Measurements from ENCODE around the gene DIAPH3. TPM values are rescaled to one million over a fixed set of nuclear protein-coding genes. Genes with fewer than 3 reads are reported as not detected.

The DIAPH3 gene
- total RNA-seq, 1 experiment from 2014 or later = 27.6 TPM

GRCh38 chr13:59700281-59700680 is 463.4 kb downstream of the DIAPH3 start:
- H3K4me3 Mint-ChIP-seq = no peak overlapping the region
- H3K4me1 Mint-ChIP-seq = peaks cover 5% of the 10 kb centered on the region; the same call in 1 of the 2 replicates
- ChIA-PET POLR2A (no interaction called here), CTCF (no interaction called here)
- ATAC-seq = no peak
- no peaks in the 10 kb centered on the region for H3K36me3 Mint-ChIP-seq
- no peaks in the 10 kb centered on the region for H3K9me3 Mint-ChIP-seq
- H3K27ac Mint-ChIP-seq = no peak overlapping the region
- TF ChIP-seq ZNF416 (CRISPR knock-in tag; IDR thresholded peaks at IDR 0.05) = no peak
- TF ChIP-seq ZBTB21 (CRISPR knock-in tag; IDR thresholded peaks at IDR 0.05; ENCODE audit: borderline replicate concordance) = no peak
- TF ChIP-seq, protein P1, sequence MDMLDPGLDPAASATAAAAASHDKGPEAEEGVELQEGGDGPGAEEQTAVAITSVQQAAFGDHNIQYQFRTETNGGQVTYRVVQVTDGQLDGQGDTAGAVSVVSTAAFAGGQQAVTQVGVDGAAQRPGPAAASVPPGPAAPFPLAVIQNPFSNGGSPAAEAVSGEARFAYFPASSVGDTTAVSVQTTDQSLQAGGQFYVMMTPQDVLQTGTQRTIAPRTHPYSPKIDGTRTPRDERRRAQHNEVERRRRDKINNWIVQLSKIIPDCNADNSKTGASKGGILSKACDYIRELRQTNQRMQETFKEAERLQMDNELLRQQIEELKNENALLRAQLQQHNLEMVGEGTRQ (CRISPR knock-in tag; IDR thresholded peaks at IDR 0.05) = no peak
- TF ChIP-seq CREB1 (CRISPR knock-in tag; IDR thresholded peaks at IDR 0.05) = no peak
- no peak for TF ChIP-seq MAX (CRISPR knock-in tag; IDR thresholded peaks at IDR 0.05)
- TF ChIP-seq ZNF121 (CRISPR knock-in tag; IDR thresholded peaks at IDR 0.05) = no peak
- TF ChIP-seq, protein P2, sequence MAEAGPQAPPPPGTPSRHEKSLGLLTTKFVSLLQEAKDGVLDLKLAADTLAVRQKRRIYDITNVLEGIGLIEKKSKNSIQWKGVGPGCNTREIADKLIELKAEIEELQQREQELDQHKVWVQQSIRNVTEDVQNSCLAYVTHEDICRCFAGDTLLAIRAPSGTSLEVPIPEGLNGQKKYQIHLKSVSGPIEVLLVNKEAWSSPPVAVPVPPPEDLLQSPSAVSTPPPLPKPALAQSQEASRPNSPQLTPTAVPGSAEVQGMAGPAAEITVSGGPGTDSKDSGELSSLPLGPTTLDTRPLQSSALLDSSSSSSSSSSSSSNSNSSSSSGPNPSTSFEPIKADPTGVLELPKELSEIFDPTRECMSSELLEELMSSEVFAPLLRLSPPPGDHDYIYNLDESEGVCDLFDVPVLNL (CRISPR knock-in tag; IDR thresholded peaks at IDR 0.05; ENCODE audit: borderline replicate concordance, low read depth) = no peak
- TF ChIP-seq ZNF512 (CRISPR knock-in tag; IDR thresholded peaks at IDR 0.05; ENCODE audit: borderline replicate concordance) = no peak
- TF ChIP-seq TEAD1 (CRISPR knock-in tag; IDR thresholded peaks at IDR 0.05) = no peak
- H3K27me3 Mint-ChIP-seq (ENCODE audit: low read depth) = no peaks in the 10 kb centered on the region
- no peak for DNase-seq (ENCODE audit: low spot score)

DNA sequence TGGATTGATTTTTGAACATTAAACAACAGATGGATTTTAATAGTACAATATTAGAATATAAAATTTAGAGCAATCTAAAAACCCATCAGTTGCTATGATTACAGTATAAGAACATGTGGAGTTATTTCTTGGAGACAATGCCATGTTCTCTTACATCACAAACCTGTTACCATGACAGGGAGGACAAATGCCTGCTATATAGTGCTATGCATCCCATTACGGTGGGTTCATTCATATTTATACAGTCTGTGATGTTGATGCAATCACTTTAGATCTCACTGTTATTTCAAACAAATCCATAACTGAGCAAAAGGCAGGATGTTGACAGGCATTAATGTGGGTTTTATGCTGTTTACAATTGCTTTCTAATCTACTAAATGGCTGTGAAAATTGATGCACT is 467.5 kb downstream of the DIAPH3 start:
- no peaks in the 10 kb centered on the region for H3K9me3 Mint-ChIP-seq
- CTCF ChIA-PET = no interaction called here
- ATAC-seq = no peak
- H3K4me1 Mint-ChIP-seq = peaks cover 8% of the 10 kb centered on the region
- H3K36me3 Mint-ChIP-seq = no peaks in the 10 kb centered on the region
- no peak overlapping the region for H3K27ac Mint-ChIP-seq
- POLR2A ChIA-PET = no interaction called here
- DNase-seq (ENCODE audit: low spot score) = no peak
- H3K27me3 Mint-ChIP-seq (ENCODE audit: low read depth) = no peaks in the 10 kb centered on the region
- H3K4me3 Mint-ChIP-seq = no peak overlapping the region
- TF ChIP-seq AR (CRISPR knock-in tag; IDR thresholded peaks at IDR 0.05) = no peak
- TF ChIP-seq SMAD4 (CRISPR knock-in tag; IDR thresholded peaks at IDR 0.05) = no peak
- no peak for TF ChIP-seq OVOL2 (CRISPR knock-in tag; IDR thresholded peaks at IDR 0.05; ENCODE audit: borderline replicate concordance)
- TF ChIP-seq RELA (CRISPR knock-in tag; IDR thresholded peaks at IDR 0.05; ENCODE audit: borderline replicate concordance) = no peak
- TF ChIP-seq, protein P3, sequence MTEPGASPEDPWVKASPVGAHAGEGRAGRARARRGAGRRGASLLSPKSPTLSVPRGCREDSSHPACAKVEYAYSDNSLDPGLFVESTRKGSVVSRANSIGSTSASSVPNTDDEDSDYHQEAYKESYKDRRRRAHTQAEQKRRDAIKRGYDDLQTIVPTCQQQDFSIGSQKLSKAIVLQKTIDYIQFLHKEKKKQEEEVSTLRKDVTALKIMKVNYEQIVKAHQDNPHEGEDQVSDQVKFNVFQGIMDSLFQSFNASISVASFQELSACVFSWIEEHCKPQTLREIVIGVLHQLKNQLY (CRISPR knock-in tag; IDR thresholded peaks at IDR 0.05) = no peak
- no peak for TF ChIP-seq HMGA2 (CRISPR knock-in tag; IDR thresholded peaks at IDR 0.05)
- TF ChIP-seq, protein P4, sequence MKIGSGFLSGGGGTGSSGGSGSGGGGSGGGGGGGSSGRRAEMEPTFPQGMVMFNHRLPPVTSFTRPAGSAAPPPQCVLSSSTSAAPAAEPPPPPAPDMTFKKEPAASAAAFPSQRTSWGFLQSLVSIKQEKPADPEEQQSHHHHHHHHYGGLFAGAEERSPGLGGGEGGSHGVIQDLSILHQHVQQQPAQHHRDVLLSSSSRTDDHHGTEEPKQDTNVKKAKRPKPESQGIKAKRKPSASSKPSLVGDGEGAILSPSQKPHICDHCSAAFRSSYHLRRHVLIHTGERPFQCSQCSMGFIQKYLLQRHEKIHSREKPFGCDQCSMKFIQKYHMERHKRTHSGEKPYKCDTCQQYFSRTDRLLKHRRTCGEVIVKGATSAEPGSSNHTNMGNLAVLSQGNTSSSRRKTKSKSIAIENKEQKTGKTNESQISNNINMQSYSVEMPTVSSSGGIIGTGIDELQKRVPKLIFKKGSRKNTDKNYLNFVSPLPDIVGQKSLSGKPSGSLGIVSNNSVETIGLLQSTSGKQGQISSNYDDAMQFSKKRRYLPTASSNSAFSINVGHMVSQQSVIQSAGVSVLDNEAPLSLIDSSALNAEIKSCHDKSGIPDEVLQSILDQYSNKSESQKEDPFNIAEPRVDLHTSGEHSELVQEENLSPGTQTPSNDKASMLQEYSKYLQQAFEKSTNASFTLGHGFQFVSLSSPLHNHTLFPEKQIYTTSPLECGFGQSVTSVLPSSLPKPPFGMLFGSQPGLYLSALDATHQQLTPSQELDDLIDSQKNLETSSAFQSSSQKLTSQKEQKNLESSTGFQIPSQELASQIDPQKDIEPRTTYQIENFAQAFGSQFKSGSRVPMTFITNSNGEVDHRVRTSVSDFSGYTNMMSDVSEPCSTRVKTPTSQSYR (CRISPR knock-in tag; IDR thresholded peaks at IDR 0.05) = no peak
- no peak for TF ChIP-seq IRF2 (CRISPR knock-in tag; IDR thresholded peaks at IDR 0.05; ENCODE audit: borderline replicate concordance, low read depth)
- TF ChIP-seq JUN (CRISPR knock-in tag; IDR thresholded peaks at IDR 0.05) = no peak
- TF ChIP-seq ZNF219 (CRISPR knock-in tag; IDR thresholded peaks at IDR 0.05; ENCODE audit: borderline replicate concordance) = no peak
- no peak for TF ChIP-seq PREB (CRISPR knock-in tag; IDR thresholded peaks at IDR 0.05; ENCODE audit: borderline replicate concordance)
- no peak for TF ChIP-seq PRRX2 (CRISPR knock-in tag; IDR thresholded peaks at IDR 0.05)
- no peak for TF ChIP-seq FOXK1 (CRISPR knock-in tag; IDR thresholded peaks at IDR 0.05)
- TF ChIP-seq, protein P5, sequence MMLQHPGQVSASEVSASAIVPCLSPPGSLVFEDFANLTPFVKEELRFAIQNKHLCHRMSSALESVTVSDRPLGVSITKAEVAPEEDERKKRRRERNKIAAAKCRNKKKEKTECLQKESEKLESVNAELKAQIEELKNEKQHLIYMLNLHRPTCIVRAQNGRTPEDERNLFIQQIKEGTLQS (CRISPR knock-in tag; conservative IDR thresholded peaks at IDR 0.05) = no peak
- TF ChIP-seq, protein P1 (CRISPR knock-in tag; IDR thresholded peaks at IDR 0.05) = no peak

Measured in WTC11 (cell line).